HG02642 (cell line): ENCODE results near the gene GPR37L1.
"Not testable (repeated sequence)": the region's sequence is repeated elsewhere in the genome, so short reads cannot be mapped to it uniquely, and the experiment has no call there.

Source experiments
- ATAC-seq: cut with Tn5 transposase; IDR thresholded peaks from one replicate; pipeline ENCODE4 v1.9.1; 2021; ENCODE audit warnings: mild to moderate bottlenecking; ENCODE audit not compliant: unreplicated experiment, poor library complexity

GPR37L1 gene

DNA sequence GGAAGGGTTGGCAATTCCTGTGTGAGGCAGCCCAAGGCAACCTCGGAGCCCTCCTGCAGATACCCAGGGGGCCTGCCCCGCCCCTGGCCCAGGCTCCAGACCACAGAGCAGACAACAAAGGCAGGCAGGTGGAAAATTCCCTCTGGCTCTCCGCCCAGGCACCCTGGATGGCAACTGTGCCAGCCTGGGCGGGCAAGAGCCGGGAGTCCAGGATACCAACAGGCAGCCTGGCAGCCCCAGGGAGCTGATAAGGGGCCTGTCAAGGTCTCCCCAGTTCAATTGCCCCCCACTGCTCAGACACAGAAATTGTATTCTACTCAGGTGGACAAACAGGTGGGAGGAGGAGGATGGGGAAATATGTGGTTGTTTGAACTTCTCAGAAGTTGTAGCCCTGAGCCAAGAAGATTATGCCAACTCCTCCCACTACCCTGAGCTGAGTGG, 15.4 kb upstream of the GPR37L1 start:
- ATAC-seq = no peak

DNA sequence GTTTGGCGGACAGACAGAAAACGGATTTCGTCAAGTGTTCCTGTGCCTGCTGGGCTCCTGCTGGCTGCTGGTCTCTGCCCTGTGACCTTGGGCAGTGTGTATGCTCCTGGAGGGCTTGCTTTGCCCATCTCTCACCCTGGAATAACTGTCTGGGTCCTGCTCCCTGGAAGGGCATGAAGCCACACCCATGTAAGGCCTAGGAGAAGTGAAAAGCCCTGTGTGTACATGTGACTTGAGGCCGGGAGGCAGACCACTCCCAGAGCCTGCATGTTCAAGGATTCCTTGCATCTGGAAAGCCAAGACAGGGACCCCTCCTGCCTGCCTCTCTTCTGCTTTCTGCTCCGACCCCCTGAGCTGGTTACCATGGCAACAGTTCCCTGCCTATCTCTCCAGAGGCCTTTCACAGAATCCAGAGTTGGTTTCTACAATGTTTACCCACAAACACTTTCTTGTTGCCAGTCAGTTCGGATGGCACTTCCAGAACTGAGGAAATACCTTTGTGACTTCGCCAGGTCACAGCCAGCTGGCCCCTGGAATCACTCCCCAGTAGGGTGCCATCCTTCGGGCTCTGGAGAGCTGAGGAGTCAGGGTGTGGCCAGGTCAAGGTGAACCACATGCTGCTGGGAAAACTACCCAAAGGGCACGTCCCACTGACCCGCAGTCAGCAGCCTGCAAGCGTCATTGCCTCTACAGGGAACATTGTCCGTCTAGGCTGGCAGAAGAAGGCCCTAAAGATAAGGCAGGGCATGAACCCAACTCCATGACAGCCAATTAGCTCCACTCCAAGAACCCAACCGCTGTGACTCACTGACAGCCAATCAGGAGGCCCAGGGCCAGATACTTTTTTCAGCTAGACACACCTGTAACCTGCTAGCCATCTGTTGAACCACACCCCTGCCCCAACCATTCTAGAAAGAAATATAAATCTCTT, 14.7 kb upstream of the GPR37L1 start:
- no peak for ATAC-seq

DNA sequence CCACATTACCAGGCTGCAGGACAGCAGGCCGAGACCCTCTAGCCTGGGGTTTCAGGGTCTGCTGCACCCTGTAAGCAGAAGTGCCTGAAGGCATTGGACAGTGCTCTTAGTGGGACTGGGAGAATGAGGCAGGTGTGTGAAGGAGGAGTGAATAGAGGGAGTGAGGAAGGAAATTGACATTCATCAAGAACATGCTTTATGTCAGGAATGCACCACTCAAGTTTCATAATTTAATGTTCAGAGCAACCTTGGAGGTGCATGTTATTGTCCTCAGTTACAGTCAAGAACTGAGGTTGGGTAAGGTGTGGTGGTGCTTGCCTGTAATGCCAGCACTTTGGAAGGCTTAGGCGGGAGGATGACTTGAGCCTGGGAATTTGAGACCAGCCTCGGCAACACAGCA, 11.7 kb upstream of the GPR37L1 start:
- ATAC-seq = no peak

DNA sequence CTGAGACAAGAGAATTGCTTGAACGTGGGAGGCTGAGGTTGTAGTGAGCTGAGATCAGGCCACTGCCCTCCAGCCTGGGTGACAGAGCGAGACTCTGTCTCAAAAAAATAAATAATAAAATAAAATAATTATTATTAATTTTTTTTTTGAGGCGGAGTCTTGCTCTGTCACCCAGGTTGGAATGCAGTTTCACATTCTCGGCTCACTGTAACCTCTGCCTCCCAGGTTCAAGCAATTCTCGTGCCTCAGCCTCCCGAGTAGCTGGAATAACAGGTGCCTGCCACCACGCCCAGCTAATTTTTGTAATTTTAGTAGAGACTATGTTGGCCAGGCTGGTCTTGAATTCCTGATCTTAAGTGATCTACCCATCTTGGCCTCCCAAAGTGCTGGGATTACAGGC, 11.1 kb upstream of the GPR37L1 start:
- ATAC-seq = not testable (repeated sequence)

DNA sequence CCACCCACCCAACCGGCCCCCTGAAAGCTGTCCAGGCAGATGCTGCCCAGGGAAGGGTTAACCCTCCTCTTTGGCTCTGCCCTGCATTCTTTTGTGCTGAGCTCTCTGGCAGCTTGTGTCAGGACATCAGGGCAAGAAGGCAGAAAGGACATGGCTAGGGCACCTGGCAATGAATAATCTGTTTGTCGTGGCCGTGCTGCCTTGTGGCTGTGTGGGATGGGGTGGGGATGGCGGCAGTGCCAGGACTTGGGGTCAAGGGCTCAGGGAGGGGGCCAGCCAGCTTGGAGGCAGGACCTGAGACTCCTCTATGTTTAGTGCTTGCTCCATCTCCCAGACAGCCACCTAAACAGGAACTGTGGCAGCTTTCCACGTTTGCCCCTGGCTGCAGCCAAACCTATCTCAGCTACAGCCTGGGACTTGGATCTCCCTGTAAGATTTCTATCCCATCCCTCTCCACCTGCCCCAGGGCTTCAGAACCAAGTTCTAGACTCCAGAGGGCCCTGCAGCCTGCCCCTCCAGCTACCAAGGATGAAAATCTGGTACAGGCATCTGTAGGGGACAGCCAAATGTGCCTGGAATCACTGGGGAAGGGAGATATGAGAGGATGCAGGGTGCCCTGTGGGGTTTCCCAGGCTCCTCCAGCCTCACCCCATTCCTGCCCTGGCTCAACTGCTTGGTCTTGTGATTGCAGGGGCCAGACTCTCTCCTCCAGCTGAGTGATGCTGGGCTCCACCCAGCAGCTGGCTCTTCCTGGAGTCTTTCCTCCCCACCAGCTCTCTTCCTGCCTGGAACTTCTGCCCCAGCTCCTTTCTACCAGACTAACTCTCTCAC, 9.6 kb upstream of the GPR37L1 start:
- ATAC-seq = no peak

DNA sequence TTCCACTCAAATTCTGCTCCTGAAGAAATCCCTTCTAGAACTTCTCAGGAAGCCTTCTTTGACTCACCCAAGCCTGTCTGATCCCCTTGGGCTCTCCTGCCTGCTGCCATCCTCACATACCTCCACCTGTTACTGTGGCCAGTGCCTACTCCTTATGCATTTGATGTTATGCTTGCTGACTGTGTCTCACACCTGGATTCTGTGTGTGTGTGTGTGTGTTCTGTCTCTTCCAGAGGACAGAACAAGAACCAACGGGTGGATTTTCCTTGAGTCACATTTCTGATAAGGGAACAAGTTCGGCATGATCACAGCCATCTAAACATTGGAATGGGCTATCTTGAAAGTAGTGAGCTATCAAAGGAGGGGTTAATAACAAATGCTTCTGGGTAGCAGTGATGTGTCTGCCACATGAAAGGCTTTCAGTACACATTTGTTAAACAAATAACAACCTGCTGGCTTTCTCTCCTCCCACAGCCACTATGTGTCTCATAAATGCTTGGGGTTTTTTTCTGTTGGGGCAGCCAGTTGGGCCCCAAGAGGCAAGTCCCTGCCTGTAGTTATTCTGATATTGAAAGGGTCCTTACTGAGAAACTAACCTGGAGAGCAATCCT, 8.9 kb upstream of the GPR37L1 start:
- no peak for ATAC-seq

DNA sequence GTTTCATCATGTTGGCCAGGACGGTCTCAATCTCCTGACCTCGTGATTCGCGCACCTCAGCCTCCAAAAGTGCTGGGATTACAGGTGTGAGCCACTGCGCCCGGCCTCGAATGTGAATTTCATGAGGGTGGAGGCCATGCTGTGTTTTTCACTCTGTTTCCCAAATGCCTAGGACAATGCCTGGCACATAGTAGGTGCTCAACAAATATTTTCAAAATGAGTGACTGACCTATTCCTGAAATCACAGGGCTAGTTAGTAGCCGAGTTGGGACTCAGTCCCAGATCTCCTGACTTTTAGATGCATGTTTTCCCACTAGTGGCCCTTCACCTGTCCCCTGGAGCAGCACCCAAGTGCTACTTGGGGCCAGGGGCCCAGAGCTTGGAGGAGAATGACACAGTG, 6.4 kb upstream of the GPR37L1 start:
- ATAC-seq = no peak

DNA sequence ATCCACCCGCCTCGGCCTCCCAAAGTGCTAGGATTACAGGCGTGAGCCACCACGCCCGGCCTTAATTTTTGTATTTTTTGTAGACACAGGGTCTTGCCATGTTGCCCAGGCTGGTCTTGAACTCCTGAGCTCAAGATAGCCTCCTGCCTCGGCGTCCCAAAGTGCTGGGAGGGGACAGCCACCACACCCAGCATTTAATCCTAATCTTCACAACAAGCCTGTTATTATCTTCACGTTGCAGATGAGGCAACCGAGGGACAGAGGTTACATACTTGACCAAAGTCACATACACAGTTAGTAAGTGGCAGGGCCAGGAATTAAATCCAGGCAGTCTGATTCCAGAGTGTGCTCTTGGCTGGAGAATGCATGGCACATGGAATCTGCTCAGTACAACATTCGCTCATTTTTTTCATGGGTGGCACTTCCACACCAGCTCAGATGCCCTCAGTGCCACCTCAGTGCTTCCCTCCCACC, 4.8 kb upstream of the GPR37L1 start:
- ATAC-seq = no peak

DNA sequence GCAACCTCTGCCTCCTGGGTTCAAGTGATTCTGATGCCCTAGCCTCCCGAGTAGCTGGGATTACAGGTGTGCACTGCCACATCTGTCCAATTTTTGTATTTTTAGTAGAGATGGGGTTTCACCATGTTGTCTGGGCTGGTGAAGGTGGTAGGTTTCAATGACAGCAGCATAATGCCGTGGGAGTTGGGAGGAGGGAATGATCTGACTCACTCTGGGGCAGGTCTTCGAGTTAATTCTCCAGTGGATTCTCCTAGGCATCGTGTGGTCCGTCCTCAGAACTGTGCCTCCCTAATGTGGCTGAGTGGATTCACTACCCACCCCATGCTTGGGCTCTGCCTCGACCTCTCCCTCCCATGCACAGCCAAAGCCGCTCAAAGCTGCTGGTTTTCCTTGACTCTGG, 1.7 kb upstream of the GPR37L1 start:
- no peak for ATAC-seq

DNA sequence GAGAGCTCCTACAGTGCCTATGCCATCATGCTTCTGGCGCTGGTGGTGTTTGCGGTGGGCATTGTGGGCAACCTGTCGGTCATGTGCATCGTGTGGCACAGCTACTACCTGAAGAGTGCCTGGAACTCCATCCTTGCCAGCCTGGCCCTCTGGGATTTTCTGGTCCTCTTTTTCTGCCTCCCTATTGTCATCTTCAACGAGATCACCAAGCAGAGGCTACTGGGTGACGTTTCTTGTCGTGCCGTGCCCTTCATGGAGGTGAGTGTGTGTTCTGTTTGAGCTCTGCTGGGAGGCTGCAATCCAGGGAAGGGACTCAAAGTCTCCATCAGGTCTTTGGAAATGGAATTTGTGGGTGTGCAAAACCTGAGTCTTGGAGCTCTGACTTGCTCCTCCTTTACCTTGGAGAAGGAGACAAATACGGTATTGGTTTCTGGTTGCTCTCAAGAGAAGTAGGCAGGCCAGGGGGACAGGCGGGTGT, 658 bp downstream of the GPR37L1 start:
- ATAC-seq = no peak

DNA sequence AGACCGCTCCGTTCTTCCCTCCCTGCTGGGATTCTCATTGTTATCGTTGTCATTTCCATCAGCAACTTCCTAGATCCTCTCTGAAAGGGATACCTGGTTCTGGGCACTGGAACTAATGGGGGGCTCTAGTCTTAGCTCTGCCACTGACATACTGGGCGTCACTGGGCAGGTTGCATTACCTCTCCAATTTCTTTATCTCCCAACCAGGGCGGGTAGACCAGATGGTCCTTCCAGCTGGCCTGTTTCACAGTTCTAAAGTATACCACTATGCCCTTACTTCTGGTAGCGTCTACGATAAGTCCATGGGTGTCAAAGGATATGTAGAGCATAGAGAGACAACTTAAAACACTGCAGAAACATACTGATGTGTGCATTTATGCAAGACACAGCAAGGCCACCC, 1.4 kb downstream of the GPR37L1 start:
- ATAC-seq = no peak

DNA sequence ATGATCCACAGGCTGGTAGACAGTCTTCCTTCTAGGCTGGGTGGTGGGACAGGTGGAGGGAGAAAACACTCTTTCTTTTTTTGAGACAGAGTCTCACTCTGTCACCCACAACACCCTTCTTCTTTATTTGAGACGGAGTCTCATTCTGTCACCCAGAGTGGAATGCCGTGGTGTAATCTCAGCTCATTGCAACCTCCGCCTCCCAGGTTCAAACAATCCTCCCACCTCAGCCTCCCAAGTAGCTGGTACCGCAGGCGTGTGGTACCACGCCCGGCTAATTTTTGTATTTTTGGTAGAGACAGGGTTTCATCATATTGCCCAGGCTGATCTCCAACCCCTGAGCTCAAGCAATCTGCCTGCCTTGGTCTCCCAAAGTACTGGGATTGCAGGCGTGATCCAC, 2.9 kb downstream of the GPR37L1 start:
- no peak for ATAC-seq

DNA sequence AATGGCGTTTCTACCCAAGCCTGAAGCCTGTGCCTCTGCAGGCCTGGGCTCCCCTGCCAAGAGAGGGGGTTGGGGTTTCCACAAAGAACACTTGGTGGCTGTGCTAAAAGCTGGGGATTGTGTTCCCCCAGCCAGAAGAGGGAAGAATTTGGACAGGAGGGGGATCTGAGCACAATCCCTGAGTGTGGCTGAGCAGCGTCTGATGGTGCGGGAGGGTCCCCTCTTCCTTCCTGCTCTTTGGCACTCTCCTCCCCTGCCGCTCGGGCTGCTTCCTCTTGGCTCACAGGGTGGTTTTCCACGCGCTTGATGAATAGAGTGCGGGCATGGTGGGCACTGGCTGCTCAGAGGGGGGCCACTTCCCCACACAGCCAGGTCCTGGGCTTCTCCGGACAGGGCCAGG, 3.7 kb downstream of the GPR37L1 start:
- no peak for ATAC-seq

DNA sequence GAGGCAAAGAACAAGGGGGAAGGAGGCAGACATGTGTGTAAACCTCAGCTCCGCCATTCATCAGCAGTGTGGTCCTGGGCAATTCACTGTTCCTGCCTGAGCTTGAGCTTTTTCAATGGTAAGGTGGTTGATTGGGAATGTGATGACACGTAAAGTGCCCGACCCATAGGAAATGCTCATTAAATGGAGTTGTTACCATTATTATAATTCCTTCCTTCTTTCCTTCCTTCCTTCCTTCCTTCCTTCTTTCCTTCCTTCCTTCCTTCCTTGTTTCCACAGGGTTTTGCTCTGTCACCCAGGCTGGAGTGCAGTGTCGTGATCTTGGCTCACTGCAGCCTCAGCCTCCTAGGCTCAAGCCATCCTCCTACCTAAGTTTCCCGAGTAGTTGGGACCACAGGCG, 4.3 kb downstream of the GPR37L1 start:
- no peak for ATAC-seq

DNA sequence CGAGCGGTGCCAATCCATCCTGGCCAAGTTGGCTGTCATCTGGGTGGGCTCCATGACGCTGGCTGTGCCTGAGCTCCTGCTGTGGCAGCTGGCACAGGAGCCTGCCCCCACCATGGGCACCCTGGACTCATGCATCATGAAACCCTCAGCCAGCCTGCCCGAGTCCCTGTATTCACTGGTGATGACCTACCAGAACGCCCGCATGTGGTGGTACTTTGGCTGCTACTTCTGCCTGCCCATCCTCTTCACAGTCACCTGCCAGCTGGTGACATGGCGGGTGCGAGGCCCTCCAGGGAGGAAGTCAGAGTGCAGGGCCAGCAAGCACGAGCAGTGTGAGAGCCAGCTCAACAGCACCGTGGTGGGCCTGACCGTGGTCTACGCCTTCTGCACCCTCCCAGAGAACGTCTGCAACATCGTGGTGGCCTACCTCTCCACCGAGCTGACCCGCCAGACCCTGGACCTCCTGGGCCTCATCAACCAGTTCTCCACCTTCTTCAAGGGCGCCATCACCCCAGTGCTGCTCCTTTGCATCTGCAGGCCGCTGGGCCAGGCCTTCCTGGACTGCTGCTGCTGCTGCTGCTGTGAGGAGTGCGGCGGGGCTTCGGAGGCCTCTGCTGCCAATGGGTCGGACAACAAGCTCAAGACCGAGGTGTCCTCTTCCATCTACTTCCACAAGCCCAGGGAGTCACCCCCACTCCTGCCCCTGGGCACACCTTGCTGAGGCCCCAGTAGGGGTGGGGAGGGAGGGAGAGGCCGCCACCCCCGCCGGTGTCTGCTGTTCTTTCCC, 5.3 kb downstream of the GPR37L1 start:
- no peak for ATAC-seq

DNA sequence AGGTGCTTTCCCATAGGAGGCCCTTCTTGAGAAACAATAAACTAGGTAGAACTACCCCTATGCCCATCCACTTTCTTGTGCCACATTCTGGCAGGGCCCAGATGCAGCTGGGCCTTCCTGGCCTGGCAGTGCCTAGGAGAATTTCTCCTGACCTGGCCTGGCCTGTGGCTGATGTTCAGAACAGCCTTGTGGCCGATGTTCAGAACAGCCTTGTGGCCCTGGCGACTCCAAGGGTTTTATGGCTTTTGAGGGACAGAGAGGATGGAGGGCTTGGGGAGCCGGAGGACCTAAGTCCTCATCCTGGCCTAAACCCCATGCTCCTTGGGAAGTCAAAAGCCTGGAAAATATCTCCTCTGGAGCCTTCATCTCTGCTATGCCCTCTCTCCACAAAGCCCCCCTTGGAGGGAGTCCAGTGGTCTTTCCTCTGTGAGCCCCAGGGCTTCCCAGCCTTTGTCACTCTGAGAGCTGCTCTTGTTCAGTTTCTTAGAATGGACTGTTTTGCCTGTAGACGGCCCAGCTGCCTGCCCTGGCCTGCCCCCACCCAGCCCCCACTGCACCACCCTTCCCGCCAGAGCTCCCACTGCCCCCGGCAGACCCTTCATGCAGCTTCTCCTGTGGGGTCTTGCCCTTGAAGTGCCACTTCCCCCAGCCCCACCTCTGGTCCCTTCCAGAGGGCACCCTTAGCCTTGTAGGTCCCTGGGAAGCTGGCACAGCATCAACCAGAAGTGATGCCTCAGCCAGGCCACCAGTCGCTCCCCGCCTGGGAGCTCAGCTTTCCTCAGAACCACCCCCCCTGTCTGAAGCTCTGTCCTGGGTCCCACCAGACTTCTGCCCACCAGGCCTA, 7.0 kb downstream of the GPR37L1 start:
- ATAC-seq = no peak

DNA sequence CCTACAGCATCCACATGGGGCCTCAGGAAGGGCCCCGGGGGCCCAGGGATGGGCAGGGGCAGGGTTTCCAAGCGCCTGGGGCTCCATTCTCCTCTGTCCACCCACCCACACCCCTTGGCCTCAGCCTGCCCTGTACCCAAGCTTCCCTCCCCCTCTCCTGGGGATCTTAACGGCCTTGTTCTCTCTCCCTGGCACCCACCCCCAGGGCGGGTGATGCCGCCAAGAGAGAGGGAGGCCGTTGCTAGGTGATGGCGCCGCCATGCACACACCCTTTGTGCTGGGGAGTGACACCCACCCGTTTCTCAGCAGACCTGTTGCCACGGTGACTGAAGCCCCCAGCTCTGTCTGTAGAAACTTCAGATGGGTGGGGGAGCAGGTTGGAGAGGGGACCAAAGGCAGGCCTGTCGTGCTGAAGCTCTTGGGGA, 7.6 kb downstream of the GPR37L1 start:
- ATAC-seq = no peak

DNA sequence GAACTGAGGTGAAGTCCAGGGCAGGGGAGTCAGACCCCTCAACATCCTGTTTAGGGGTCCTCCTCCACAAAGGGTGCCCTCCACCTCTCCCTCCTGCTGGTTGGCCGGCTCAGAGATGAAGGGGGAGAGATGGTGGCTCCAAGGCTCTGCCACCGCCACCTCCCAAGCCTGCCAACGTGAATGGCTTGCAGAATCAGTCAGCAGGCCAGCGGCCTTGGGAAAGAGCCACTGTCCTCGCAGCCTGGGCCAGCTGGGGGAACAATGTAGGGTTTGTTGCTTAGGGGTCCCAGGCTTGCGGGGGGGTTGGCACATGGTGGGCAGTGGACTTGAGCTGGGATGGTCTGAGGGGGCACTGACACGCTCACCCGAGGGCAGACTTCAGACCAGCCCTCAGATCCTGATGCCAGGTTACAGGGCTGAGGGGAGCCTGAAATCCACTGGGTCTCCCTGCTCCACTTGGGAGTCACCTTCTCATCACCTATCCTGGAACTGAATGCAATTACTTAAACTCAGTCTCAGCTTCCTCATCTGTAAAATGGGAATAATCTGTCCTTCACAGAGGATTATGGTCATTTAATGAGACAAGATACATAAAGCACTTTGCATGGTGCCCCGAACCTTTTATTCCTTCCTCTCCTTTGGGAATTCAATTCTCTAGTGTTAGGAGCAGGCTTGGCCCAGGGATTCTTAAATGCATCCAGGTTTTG, 8.3 kb downstream of the GPR37L1 start:
- no peak for ATAC-seq
